Tibial artery (tissue), 4 donors: ENCODE data around the gene SNTG2.

Source experiments
- DNase-seq, 2 donors: peaks; one replicate each; pipeline ENCODE4 v3.0.0-alpha.2; 2019
- H3K27ac ChIP-seq, 2 donors: fragments of 200-600 bp; sonication (generic) in 1 of 2; 1 replicate in 1 of 2; 2 replicates in 1 of 2; pipeline ENCODE4 v1.5.1; 2018 to 2019; ENCODE audit warnings: mild to moderate bottlenecking in 1 of 2
- H3K27me3 ChIP-seq, 2 donors: fragments of 200-600 bp; sonication (generic) in 1 of 2; one replicate each; pipeline versions ENCODE4 v1.5.1 to v1.6.0; 2016 to 2019
- H3K36me3 ChIP-seq, 3 donors: fragments of 200-600 bp; sonication (generic) in 2 of 3; one replicate each; pipeline ENCODE4 v1.5.1; 2016 to 2019; ENCODE audit warnings: mild to moderate bottlenecking in 2 of 3
- H3K4me1 ChIP-seq, 4 donors: fragments of 200-600 bp; sonication (generic) in 2 of 4; 1 replicate in 3 of 4; 2 replicates in 1 of 4; pipeline ENCODE4 v1.5.1; 2016 to 2019
- H3K4me3 ChIP-seq, 2 donors: fragments of 200-600 bp; sonication (generic) in 1 of 2; 1 replicate in 1 of 2; 2 replicates in 1 of 2; pipeline ENCODE4 v1.5.1; 2018 to 2019; ENCODE audit warnings: mild to moderate bottlenecking in 2 of 2
- H3K9me3 ChIP-seq, 3 donors: fragments of 200-600 bp; sonication (generic) in 1 of 3; one replicate each; pipeline ENCODE4 v1.5.1; 2016 to 2019
- intact Hi-C: fragments of 100-400 bp; cut with DNase I; formaldehyde crosslinking; loops from one replicate; pipeline ENCODE4 v1.15.0; 2023; ENCODE audit warnings: low total_unique reads
- TF ChIP-seq, protein P1 (sequence below), 2 experiments: fragments of 200-600 bp in 1 of 2; fragments of 450-650 bp in 1 of 2; IDR thresholded peaks; one replicate each; pipeline ENCODE4 v1.5.1; 2017 to 2019; ENCODE audit warnings: antibody characterized with exemption in 2 of 2, mild to moderate bottlenecking in 1 of 2, moderate library complexity in 1 of 2

The SNTG2 gene

DNA sequence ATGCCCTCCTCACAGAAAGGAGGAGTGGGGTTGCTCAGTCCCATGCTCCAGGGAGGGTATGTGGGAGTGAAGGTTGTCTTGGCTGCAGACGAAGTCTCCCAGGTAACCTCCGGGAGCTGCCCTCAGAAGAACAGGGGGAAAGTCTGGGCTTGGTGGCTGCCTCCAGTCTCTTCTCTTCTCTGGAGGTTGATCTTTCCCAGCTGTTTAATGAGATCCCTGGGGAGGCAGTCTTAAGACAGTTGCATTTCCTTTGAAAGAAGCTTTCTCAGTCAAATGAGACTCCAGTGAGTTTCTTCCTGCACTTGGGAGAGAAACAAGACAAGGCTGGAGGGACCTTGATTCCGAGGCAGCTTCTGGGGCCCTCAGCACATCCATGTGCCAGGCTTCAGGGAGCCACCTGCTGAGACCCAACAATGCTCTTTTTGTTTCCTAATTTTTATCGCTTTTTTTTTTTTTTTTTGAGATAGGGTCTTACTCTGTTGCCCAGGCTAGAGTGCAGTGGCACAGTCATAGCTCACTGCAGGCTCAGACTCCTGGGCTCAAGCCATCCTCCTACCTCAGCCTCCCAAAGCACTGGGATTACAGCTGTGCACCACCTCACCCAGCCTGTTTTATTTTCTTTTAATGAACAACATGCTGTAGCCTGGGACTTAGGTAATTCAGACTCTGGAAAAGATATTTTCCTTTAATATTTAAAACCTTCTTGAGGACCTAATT is 390.9 kb downstream of the SNTG2 start:
- no peak overlapping the region for H3K27ac ChIP-seq
- H3K9me3 ChIP-seq, result peaks cover 0 to 2% (median 0%) of the 10 kb centered on the region in 3 donors
- no peak overlapping the region for H3K4me3 ChIP-seq
- no peaks in the 10 kb centered on the region for H3K27me3 ChIP-seq
- H3K36me3 ChIP-seq, result no peaks in the 10 kb centered on the region
- DNase-seq, result no peak
- TF ChIP-seq, protein P1, sequence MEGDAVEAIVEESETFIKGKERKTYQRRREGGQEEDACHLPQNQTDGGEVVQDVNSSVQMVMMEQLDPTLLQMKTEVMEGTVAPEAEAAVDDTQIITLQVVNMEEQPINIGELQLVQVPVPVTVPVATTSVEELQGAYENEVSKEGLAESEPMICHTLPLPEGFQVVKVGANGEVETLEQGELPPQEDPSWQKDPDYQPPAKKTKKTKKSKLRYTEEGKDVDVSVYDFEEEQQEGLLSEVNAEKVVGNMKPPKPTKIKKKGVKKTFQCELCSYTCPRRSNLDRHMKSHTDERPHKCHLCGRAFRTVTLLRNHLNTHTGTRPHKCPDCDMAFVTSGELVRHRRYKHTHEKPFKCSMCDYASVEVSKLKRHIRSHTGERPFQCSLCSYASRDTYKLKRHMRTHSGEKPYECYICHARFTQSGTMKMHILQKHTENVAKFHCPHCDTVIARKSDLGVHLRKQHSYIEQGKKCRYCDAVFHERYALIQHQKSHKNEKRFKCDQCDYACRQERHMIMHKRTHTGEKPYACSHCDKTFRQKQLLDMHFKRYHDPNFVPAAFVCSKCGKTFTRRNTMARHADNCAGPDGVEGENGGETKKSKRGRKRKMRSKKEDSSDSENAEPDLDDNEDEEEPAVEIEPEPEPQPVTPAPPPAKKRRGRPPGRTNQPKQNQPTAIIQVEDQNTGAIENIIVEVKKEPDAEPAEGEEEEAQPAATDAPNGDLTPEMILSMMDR (IDR thresholded peaks at IDR 0.05), result no peak
- H3K4me1 ChIP-seq, result no peaks in the 10 kb centered on the region
- intact Hi-C loops, result no loop called here

DNA sequence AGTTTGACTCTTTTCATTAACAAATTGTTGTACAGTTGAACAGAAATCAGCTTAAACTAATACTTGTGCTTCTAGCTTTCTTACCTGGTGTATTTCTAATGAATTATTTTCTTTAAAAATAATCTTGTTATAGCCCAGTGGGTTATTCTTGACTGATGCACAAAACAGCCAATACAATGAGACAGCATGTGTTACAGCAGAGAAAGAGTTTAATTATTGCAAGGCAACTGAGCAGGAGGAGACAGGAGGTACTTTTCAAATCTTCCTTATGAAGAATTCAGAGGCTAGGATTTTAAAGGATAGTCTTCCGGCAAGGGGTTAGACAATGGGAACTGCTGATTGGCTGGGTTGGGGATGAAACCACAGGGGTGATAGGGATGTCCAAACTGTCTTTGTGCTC is 398.1 kb downstream of the SNTG2 start:
- H3K9me3 ChIP-seq, result peaks cover 0 to 22% (median 21%) of the 10 kb centered on the region in 3 donors
- no peaks in the 10 kb centered on the region for H3K27me3 ChIP-seq
- DNase-seq, result no peak
- TF ChIP-seq, protein P1 (IDR thresholded peaks at IDR 0.05), result no peak
- no peaks in the 10 kb centered on the region for H3K36me3 ChIP-seq
- intact Hi-C loops, result no loop called here
- H3K27ac ChIP-seq, result no peak overlapping the region
- no peaks in the 10 kb centered on the region for H3K4me1 ChIP-seq
- no peak overlapping the region for H3K4me3 ChIP-seq

DNA sequence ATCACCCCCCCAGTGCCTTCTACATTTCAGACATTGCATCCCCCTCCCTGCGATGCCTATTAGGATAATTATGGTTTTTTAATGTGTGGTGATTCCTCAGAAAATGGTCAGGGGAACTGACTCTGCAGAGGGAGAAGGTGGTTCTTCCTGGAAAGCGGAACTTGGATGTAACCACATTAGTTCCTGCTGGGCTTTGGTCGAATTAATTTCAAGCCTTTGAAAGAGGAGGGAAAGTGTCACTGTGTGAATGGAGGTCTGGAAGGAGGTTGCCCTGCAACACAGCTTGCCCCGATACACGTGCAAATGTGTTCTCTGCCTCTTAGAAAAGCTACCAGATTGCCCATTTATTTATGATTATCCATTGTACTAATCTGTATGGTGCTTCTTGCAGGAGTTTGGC is 399.5 kb downstream of the SNTG2 start:
- Histone ChIP-seq H3K36me3 (no peaks in the 10 kb centered on the region), H3K27me3 (no peaks in the 10 kb centered on the region), H3K4me3 (no peak overlapping the region), H3K27ac (no peak overlapping the region), H3K4me1 (no peaks in the 10 kb centered on the region), H3K9me3 (peaks cover 0 to 22% (median 21%) of the 10 kb centered on the region in 3 donors)
- TF ChIP-seq, protein P1 (IDR thresholded peaks at IDR 0.05), result no peak
- intact Hi-C loops, result no loop called here
- no peak for DNase-seq

DNA sequence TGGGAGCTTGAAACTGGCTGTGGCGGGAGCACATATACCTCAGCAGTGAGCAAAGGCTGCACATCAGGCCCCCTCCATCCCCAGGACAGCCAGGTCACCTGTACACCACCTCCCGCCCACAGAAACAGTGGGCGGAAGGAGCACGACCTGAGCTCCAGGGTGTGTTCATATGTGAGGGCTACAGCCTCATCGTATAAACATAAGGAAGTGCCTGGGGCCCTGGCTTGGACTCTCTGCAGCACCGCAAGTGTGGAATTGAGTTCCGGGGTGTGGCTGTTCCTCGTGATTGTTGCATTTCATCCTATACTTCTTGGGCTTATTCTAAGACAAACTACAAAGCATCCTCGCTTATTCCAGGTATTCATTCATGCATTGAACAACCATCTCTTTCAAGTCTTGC is 402.5 kb downstream of the SNTG2 start:
- Histone ChIP-seq H3K36me3 (no peaks in the 10 kb centered on the region), H3K4me1 (no peaks in the 10 kb centered on the region), H3K9me3 (peaks cover 0 to 18% (median 12%) of the 10 kb centered on the region in 3 donors), H3K27ac (no peak overlapping the region), H3K4me3 (no peak overlapping the region), H3K27me3 (no peaks in the 10 kb centered on the region)
- TF ChIP-seq, protein P1 (IDR thresholded peaks at IDR 0.05), result no peak
- intact Hi-C loops, result no loop called here
- DNase-seq, result no peak

DNA sequence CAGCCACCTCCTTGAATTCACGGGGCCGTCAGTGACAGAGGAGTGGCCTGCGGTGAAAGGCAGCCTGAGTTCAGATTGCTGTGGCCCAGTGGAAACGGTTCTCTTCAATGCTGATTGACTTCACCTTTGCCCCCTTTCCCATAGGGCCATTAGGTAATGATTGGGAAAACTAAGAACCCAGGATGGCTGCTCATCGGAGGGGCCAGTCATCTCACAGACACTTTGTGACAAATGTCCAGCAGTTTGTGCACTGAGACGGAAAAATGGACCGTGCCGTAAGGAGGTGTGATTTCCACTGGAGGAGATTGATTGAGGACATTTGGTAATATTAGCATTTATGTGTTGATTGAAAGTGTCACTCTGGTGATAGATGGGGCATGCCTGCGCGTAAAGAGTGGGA is 402.9 kb downstream of the SNTG2 start:
- peaks cover 0 to 14% (median 8%) of the 10 kb centered on the region in 3 donors for H3K9me3 ChIP-seq
- no peak for DNase-seq
- H3K36me3 ChIP-seq, result no peaks in the 10 kb centered on the region
- no peak overlapping the region for H3K27ac ChIP-seq
- TF ChIP-seq, protein P1 (IDR thresholded peaks at IDR 0.05), result no peak
- intact Hi-C loops, result no loop called here
- no peak overlapping the region for H3K4me3 ChIP-seq
- no peaks in the 10 kb centered on the region for H3K4me1 ChIP-seq
- no peaks in the 10 kb centered on the region for H3K27me3 ChIP-seq
